Measurements from ENCODE around the gene DMWD. TPM values are rescaled to one million over a fixed set of nuclear protein-coding genes. Genes with fewer than 3 reads are reported as not detected.
A peak's percentile ranks its signal among the peaks of the same experiment; 100 is the strongest.

Gene DMWD
- total RNA-seq, 1 experiment from 2014 or later: 64.6 TPM

- Histone ChIP-seq H3K27ac (ENCODE audit: low read length) (peak overlapping the region; percentile 89), H3K36me3 (ENCODE audit: control insufficient read depth, insufficient read depth, low read length) (no peaks in the 10 kb centered on the region; the same call in 1 of the 2 replicates), H3K4me3 (ENCODE audit: low read depth in 2 of 2, low read length in 2 of 2) (peak overlapping the region; percentile 66 to 77), H3K9me3 (ENCODE audit: control insufficient read depth, insufficient read depth, low read depth, low read length) (no peaks in the 10 kb centered on the region), H3K27me3 (ENCODE audit: control insufficient read depth, insufficient read depth, low read length) (no peaks in the 10 kb centered on the region), H3K4me1 (ENCODE audit: control insufficient read depth, insufficient read depth, low read length) (peaks cover 42% of the 10 kb centered on the region)
- no TSS peak for BruUV-seq (replicated peaks)
- no peak for ATAC-seq
- DNase-seq (ENCODE audit: low read depth, low spot score): no peak
- intact Hi-C loops (cut with micrococcal nuclease; ENCODE audit: unreplicated experiment): loop anchor here (10.0 kb wide), 1 partner anchor 64 kb away; no protein-coding TSS in a partner anchor
- TF ChIP-seq SIN3A (IDR thresholded peaks at IDR 0.05; ENCODE audit: borderline replicate concordance, insufficient read depth, low read depth, low read length) (no peak), CTCF (IDR thresholded peaks at IDR 0.05) (no peak), TCF7L2 (IDR thresholded peaks at IDR 0.05; ENCODE audit: low read depth, low read length) (no peak), REST (IDR thresholded peaks at IDR 0.05; ENCODE audit: insufficient read depth in 1 of 2, low read depth in 2 of 2, low read length in 1 of 2) (no peak), POLR2AphosphoS5 (IDR thresholded peaks at IDR 0.05; ENCODE audit: low read depth, low read length) (no peak)
- in situ Hi-C loops (cut with HindIII; ENCODE audit: low pct_unique_long_range_greater_than_20kb, low sequenced_read_pairs): no loop called here
- POLR2A ChIA-PET: interaction anchor here (0.6 to 1.6 kb wide), 3 partner anchors 51 to 76 kb away, joined by 3 to 7 read pairs (median 3); partner anchors contain the start of genes QPCTL and SNRPD2
- CTCF ChIA-PET: interaction anchor here (0.7 to 2.1 kb wide), 2 partner anchors 76 to 89 kb away, joined by 5 to 13 read pairs; partner anchors contain the start of gene QPCTL
These were observed 24.0 kb downstream of the DMWD start for GRCh38 chr19:45768655-45768983.

GRCh38 chr19:45767881-45768654 is 24.6 kb downstream of the DMWD start:
- DNase-seq (ENCODE audit: low read depth, low spot score): no peak
- Histone ChIP-seq H3K4me3 (ENCODE audit: low read depth in 2 of 2, low read length in 2 of 2) (peak overlapping the region; percentile 66 to 77), H3K27me3 (ENCODE audit: control insufficient read depth, insufficient read depth, low read length) (no peaks in the 10 kb centered on the region), H3K9me3 (ENCODE audit: control insufficient read depth, insufficient read depth, low read depth, low read length) (no peaks in the 10 kb centered on the region), H3K36me3 (ENCODE audit: control insufficient read depth, insufficient read depth, low read length) (no peaks in the 10 kb centered on the region; the same call in 1 of the 2 replicates), H3K27ac (ENCODE audit: low read length) (peak overlapping the region; percentile 86), H3K4me1 (ENCODE audit: control insufficient read depth, insufficient read depth, low read length) (peaks cover 38% of the 10 kb centered on the region)
- BruUV-seq (replicated peaks): no TSS peak
- intact Hi-C loops (cut with micrococcal nuclease; ENCODE audit: unreplicated experiment): loop anchor here (10.0 kb wide), 1 partner anchor 63 kb away; no protein-coding TSS in a partner anchor
- CTCF ChIA-PET: interaction anchor here (0.6 to 2.1 kb wide), 3 partner anchors 33 to 88 kb away, joined by 3 to 13 read pairs (median 5); partner anchors contain the start of gene QPCTL
- in situ Hi-C loops (cut with HindIII; ENCODE audit: low pct_unique_long_range_greater_than_20kb, low sequenced_read_pairs): no loop called here
- TF ChIP-seq REST (IDR thresholded peaks at IDR 0.05; ENCODE audit: insufficient read depth in 1 of 2, low read depth in 2 of 2, low read length in 1 of 2) (no peak), TCF7L2 (IDR thresholded peaks at IDR 0.05; ENCODE audit: low read depth, low read length) (no peak), CTCF (IDR thresholded peaks at IDR 0.05) (no peak), POLR2AphosphoS5 (IDR thresholded peaks at IDR 0.05; ENCODE audit: low read depth, low read length) (no peak), SIN3A (IDR thresholded peaks at IDR 0.05; ENCODE audit: borderline replicate concordance, insufficient read depth, low read depth, low read length) (0 out of 2 replicates have a peak, but pooled peaks have one; percentile 19)
- peak; percentile 23 for ATAC-seq
- POLR2A ChIA-PET: interaction anchor here (1.6 kb wide), 1 partner anchor 51 kb away, joined by 3 read pairs; no protein-coding TSS in a partner anchor
